ENCODE measurements around the gene RBMS3. TPM values are rescaled to one million over a fixed set of nuclear protein-coding genes. Genes with fewer than 3 reads are reported as not detected.

RBMS3 gene
- total RNA-seq, 2 donors from 2014 or later = 1.4 to 3.5 TPM

- no peaks in the 10 kb centered on the region for H3K36me3 Mint-ChIP-seq
- no peaks in the 10 kb centered on the region for H3K27me3 Mint-ChIP-seq
- H3K4me3 Mint-ChIP-seq = no peak overlapping the region
- no peaks in the 10 kb centered on the region for H3K4me1 Mint-ChIP-seq (ENCODE audit: low read depth in 2 of 2)
- H3K9me3 Mint-ChIP-seq = peaks cover 6% of the 10 kb centered on the region
- ATAC-seq (no peak), DNase-seq (ENCODE audit: low spot score) (no peak)
- H3K27ac Mint-ChIP-seq = no peak overlapping the region
Observed at GRCh38 chr3:29329986-29330890, 49.4 kb downstream of the RBMS3 start.

GRCh38 chr3:29331035-29331434 is 50.2 kb downstream of the RBMS3 start:
- no peak overlapping the region for H3K4me3 Mint-ChIP-seq
- ATAC-seq (no peak), DNase-seq (ENCODE audit: low spot score) (no peak)
- H3K36me3 Mint-ChIP-seq = no peaks in the 10 kb centered on the region
- H3K4me1 Mint-ChIP-seq (ENCODE audit: low read depth in 2 of 2) = no peaks in the 10 kb centered on the region
- H3K9me3 Mint-ChIP-seq = peaks cover 6% of the 10 kb centered on the region
- no peak overlapping the region for H3K27ac Mint-ChIP-seq
- no peaks in the 10 kb centered on the region for H3K27me3 Mint-ChIP-seq

- no peaks in the 10 kb centered on the region for H3K4me1 Mint-ChIP-seq (ENCODE audit: low read depth in 2 of 2)
- H3K9me3 Mint-ChIP-seq = peaks cover 4% of the 10 kb centered on the region
- DNase-seq (ENCODE audit: low spot score) (no peak), ATAC-seq (no peak)
- H3K4me3 Mint-ChIP-seq = no peak overlapping the region
- no peak overlapping the region for H3K27ac Mint-ChIP-seq
- H3K36me3 Mint-ChIP-seq = no peaks in the 10 kb centered on the region
- no peaks in the 10 kb centered on the region for H3K27me3 Mint-ChIP-seq
Observed at GRCh38 chr3:29331456-29332194, 50.8 kb downstream of the RBMS3 start.

- no peaks in the 10 kb centered on the region for H3K27me3 Mint-ChIP-seq
- H3K27ac Mint-ChIP-seq = no peak overlapping the region
- peaks cover 4% of the 10 kb centered on the region for H3K9me3 Mint-ChIP-seq
- no peaks in the 10 kb centered on the region for H3K36me3 Mint-ChIP-seq
- no peak overlapping the region for H3K4me3 Mint-ChIP-seq
- ATAC-seq (no peak), DNase-seq (ENCODE audit: low spot score) (no peak)
- H3K4me1 Mint-ChIP-seq (ENCODE audit: low read depth in 2 of 2) = no peaks in the 10 kb centered on the region
Observed at GRCh38 chr3:29332195-29332637, 51.3 kb downstream of the RBMS3 start.

GRCh38 chr3:29333576-29333975 is 52.7 kb downstream of the RBMS3 start:
- ATAC-seq = no peak
- DNase-seq (ENCODE audit: low spot score) = no peak
- Mint-ChIP-seq H3K36me3 (no peaks in the 10 kb centered on the region), H3K27me3 (no peaks in the 10 kb centered on the region), H3K9me3 (peaks cover 4% of the 10 kb centered on the region), H3K4me3 (no peak overlapping the region), H3K4me1 (ENCODE audit: low read depth in 2 of 2) (no peaks in the 10 kb centered on the region), H3K27ac (no peak overlapping the region)

- no peak for DNase-seq (ENCODE audit: low spot score)
- Mint-ChIP-seq H3K27ac (no peak overlapping the region), H3K36me3 (no peaks in the 10 kb centered on the region), H3K4me3 (no peak overlapping the region), H3K9me3 (peaks cover 4% of the 10 kb centered on the region), H3K4me1 (ENCODE audit: low read depth in 2 of 2) (no peaks in the 10 kb centered on the region), H3K27me3 (no peaks in the 10 kb centered on the region)
- no peak for ATAC-seq
Observed at GRCh38 chr3:29334706-29335105, 53.8 kb downstream of the RBMS3 start.

- Mint-ChIP-seq H3K4me3 (no peak overlapping the region), H3K4me1 (ENCODE audit: low read depth in 2 of 2) (no peaks in the 10 kb centered on the region), H3K36me3 (no peaks in the 10 kb centered on the region), H3K27ac (no peak overlapping the region), H3K27me3 (no peaks in the 10 kb centered on the region), H3K9me3 (peaks cover 4% of the 10 kb centered on the region)
- DNase-seq (ENCODE audit: low spot score) (no peak), ATAC-seq (no peak)
Observed at GRCh38 chr3:29335438-29335837, 54.6 kb downstream of the RBMS3 start.

GRCh38 chr3:29335943-29336342 is 55.1 kb downstream of the RBMS3 start:
- Mint-ChIP-seq H3K27ac (no peak overlapping the region), H3K27me3 (no peaks in the 10 kb centered on the region), H3K9me3 (peaks cover 4% of the 10 kb centered on the region), H3K4me3 (no peak overlapping the region), H3K36me3 (no peaks in the 10 kb centered on the region), H3K4me1 (ENCODE audit: low read depth in 2 of 2) (no peaks in the 10 kb centered on the region)
- DNase-seq (ENCODE audit: low spot score) (no peak), ATAC-seq (no peak)

GRCh38 chr3:29337565-29337964 is 56.7 kb downstream of the RBMS3 start:
- Mint-ChIP-seq H3K36me3 (no peaks in the 10 kb centered on the region), H3K9me3 (no peaks in the 10 kb centered on the region), H3K4me3 (no peak overlapping the region), H3K4me1 (ENCODE audit: low read depth in 2 of 2) (no peaks in the 10 kb centered on the region), H3K27ac (no peak overlapping the region), H3K27me3 (no peaks in the 10 kb centered on the region)
- DNase-seq (ENCODE audit: low spot score) (no peak), ATAC-seq (no peak)

GRCh38 chr3:29338377-29338776 is 57.5 kb downstream of the RBMS3 start:
- H3K9me3 Mint-ChIP-seq = no peaks in the 10 kb centered on the region
- H3K27me3 Mint-ChIP-seq = no peaks in the 10 kb centered on the region
- H3K4me3 Mint-ChIP-seq = no peak overlapping the region
- no peaks in the 10 kb centered on the region for H3K4me1 Mint-ChIP-seq (ENCODE audit: low read depth in 2 of 2)
- no peak for ATAC-seq
- no peak overlapping the region for H3K27ac Mint-ChIP-seq
- DNase-seq (ENCODE audit: low spot score) = no peak
- H3K36me3 Mint-ChIP-seq = no peaks in the 10 kb centered on the region

- no peak overlapping the region for H3K27ac Mint-ChIP-seq
- no peaks in the 10 kb centered on the region for H3K27me3 Mint-ChIP-seq
- peaks cover 2% of the 10 kb centered on the region for H3K9me3 Mint-ChIP-seq
- DNase-seq (ENCODE audit: low spot score) (no peak), ATAC-seq (no peak)
- no peaks in the 10 kb centered on the region for H3K36me3 Mint-ChIP-seq
- H3K4me3 Mint-ChIP-seq = no peak overlapping the region
- H3K4me1 Mint-ChIP-seq (ENCODE audit: low read depth in 2 of 2) = no peaks in the 10 kb centered on the region
Observed at GRCh38 chr3:29339016-29339833, 58.4 kb downstream of the RBMS3 start.

- ATAC-seq (no peak), DNase-seq (ENCODE audit: low spot score) (no peak)
- H3K4me1 Mint-ChIP-seq (ENCODE audit: low read depth in 2 of 2) = no peaks in the 10 kb centered on the region
- H3K27ac Mint-ChIP-seq = no peak overlapping the region
- H3K36me3 Mint-ChIP-seq = no peaks in the 10 kb centered on the region
- H3K4me3 Mint-ChIP-seq = no peak overlapping the region
- no peaks in the 10 kb centered on the region for H3K27me3 Mint-ChIP-seq
- peaks cover 5% of the 10 kb centered on the region for H3K9me3 Mint-ChIP-seq
Observed at GRCh38 chr3:29344154-29344553, 63.3 kb downstream of the RBMS3 start.

GRCh38 chr3:29344935-29345334 is 64.1 kb downstream of the RBMS3 start:
- Mint-ChIP-seq H3K36me3 (no peaks in the 10 kb centered on the region), H3K4me1 (ENCODE audit: low read depth in 2 of 2) (no peaks in the 10 kb centered on the region), H3K9me3 (peaks cover 5% of the 10 kb centered on the region), H3K27ac (no peak overlapping the region), H3K27me3 (no peaks in the 10 kb centered on the region), H3K4me3 (no peak overlapping the region)
- no peak for ATAC-seq
- DNase-seq (ENCODE audit: low spot score) = no peak
